Effector CD4-positive, alpha-beta T cell (primary cell): Measurements from ENCODE around the gene SPDYE6.
"Not testable (repeated sequence)": the region's sequence is repeated elsewhere in the genome, so short reads cannot be mapped to it uniquely, and the experiment has no call there.

Source experiments
- DNase-seq: peaks from one replicate; pipeline ENCODE4 v3.0.0-alpha.2; 2020

SPDYE6 gene

GRCh38 chr7:102363549-102364393 is 7.5 kb upstream of the SPDYE6 start:
- DNase-seq: peak; percentile 91

DNA sequence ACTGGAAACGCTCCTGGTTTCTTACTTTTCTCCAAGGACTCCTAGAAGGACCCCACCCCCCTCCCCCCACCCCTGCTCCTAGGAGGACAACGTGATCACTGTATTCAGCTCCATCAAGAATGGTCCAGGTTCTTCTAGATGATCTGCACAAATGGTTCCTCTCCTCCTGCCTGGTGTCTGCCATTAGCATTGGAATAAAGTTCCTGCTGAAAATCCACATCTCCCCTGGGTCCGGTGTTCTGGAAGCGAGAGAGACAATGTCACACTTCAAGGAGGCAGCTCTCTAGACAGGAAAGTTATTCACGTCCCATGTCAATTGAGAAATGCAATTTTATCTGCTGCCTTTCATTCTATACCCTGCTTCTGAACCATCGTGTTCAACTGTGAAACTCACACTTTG is 9.3 kb downstream of the SPDYE6 start:
- not testable (repeated sequence) for DNase-seq

DNA sequence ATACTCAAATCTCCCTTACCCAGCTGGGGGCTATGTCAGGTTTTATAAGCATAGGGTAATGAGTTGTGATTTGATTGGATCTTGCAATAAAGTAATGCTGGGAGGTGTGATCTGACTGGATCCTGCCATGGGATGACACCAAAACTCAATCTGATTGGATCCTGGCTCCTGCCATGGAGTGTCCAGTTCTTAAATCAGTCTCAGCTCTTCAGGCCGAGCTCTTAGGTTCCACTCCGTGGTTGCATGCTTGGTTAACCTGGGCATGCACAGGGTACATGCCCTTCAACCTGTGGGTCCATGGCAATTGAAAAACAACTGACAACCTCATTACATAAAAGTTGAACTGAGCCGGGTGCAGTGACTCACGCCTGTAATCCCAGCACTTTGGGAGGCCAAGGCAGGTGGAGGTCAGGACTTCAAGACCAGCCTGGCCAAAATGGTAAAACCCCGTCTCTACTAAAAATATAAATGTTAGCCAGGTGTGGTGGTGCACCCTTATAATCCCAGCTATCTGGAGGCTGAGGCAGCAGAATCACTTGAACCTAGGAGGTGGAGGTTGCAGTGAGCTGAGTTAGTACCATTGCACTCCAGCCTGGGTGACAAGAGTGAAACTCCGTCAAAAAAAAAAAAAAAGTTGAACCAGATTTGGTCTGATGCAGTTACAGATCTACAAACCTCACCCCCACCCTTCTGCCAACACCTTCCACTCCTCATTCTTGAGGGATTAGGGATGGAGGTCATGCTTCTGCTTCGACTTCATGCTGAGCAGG is 15.5 kb downstream of the SPDYE6 start:
- not testable (repeated sequence) for DNase-seq

DNA sequence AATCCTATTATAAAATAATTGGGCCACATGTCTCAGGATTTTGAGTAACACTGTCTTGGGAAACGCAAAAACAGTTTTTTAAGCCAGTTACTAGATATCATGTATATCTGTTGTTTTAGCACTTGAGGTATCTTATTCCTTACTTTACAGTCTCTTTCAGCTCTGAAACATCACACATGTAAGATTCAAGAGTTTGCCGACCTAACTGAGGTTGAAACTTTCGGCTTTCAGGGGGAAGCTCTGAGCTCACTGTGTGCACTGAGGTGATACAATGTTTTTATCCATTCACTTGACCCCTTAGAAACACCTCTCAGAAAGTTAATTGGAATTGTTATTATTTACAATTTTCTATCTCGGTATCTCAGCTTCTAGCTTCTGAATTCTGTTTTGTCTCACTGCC is 18.8 kb downstream of the SPDYE6 start:
- DNase-seq: not testable (repeated sequence)

- not testable (repeated sequence) for DNase-seq
These were observed 19.2 kb downstream of the SPDYE6 start for GRCh38 chr7:102337002-102337401.

- not testable (repeated sequence) for DNase-seq
These were observed 20.7 kb downstream of the SPDYE6 start for GRCh38 chr7:102335574-102335973.

- DNase-seq: not testable (repeated sequence)
These were observed 25.4 kb downstream of the SPDYE6 start for GRCh38 chr7:102330666-102331460.

- DNase-seq: not testable (repeated sequence)
These were observed 26.9 kb downstream of the SPDYE6 start for GRCh38 chr7:102329366-102329765.

GRCh38 chr7:102328863-102329262 is 27.4 kb downstream of the SPDYE6 start:
- not testable (repeated sequence) for DNase-seq

DNA sequence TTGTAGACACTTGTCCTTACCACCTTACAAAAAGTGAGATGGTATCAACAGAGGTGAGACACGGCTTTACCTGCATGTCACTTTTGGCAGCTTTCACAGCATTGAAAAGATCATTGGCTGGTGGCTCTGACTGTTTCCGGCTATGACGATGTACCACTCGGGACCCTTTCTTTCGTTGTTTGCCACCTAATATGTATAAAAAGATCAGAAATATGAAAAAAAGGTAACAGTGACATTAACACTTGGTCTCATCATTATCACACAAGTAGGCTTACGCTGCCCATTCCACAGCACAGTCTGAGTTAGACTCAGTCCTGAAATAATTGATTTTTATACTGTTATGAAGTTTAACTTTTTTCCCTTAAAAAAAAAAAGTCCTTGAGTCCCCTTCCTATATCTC is 29.1 kb downstream of the SPDYE6 start:
- DNase-seq: not testable (repeated sequence)

- DNase-seq: no peak
These were observed 29.9 kb downstream of the SPDYE6 start for GRCh38 chr7:102326157-102326889.

DNA sequence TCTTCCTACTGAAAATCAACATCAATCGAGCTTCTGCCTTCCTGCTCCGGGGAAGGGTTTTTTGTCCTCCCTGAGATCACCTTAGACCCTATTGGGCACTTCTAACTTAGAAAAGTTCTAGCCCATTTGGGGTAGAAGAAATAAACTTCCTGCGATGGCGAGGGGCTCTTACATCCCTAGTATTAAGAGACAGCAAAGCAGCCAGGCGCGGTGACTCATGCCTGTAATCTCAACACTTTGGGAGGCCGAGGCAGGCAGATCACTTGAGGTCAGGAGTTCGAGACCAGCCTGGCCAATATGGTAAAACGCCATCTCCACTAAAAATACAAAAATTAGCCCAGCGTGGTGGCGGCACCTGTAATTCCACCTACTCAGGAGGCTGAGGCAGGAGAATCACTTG is 31.1 kb downstream of the SPDYE6 start:
- not testable (repeated sequence) for DNase-seq

DNA sequence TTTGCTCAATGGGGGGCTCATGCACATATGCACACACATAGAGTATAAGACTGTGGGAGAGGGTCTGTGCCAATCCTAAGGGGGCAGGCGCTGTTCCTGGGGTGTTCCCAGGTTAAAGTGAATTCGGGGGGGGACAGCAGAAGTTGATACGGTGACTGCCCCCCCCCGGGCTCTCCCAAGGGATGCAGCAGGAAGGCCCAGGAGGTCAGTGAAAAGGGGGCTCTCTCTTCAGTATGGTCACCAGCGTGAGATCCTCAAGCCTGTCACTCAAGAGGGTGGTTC is 32.4 kb downstream of the SPDYE6 start:
- no peak for DNase-seq

DNA sequence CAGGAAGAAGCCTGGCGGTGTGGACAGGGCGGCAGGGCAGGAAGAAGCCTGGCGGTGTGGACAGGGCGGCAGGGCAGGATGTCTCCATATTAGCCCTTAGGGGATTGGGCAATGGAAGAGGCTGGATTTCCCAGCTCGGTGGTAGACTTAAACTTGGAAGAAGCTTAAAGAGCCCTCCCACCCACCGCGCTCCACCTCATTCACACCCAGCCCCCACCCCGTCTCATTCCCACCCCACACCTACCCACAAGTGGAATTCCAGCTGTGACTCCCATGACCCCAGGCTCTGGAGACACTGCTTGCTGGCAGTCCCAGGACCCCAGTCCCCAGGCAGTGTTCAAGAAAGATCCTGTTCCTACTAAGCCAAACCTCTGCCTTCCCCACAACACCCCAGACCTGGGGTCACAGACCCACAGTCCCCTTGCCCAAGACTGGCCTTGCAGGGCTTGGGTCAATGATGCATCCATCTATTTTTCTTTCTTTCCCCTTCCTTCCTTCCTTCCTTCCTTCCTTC is 34.0 kb downstream of the SPDYE6 start:
- no peak for DNase-seq

DNA sequence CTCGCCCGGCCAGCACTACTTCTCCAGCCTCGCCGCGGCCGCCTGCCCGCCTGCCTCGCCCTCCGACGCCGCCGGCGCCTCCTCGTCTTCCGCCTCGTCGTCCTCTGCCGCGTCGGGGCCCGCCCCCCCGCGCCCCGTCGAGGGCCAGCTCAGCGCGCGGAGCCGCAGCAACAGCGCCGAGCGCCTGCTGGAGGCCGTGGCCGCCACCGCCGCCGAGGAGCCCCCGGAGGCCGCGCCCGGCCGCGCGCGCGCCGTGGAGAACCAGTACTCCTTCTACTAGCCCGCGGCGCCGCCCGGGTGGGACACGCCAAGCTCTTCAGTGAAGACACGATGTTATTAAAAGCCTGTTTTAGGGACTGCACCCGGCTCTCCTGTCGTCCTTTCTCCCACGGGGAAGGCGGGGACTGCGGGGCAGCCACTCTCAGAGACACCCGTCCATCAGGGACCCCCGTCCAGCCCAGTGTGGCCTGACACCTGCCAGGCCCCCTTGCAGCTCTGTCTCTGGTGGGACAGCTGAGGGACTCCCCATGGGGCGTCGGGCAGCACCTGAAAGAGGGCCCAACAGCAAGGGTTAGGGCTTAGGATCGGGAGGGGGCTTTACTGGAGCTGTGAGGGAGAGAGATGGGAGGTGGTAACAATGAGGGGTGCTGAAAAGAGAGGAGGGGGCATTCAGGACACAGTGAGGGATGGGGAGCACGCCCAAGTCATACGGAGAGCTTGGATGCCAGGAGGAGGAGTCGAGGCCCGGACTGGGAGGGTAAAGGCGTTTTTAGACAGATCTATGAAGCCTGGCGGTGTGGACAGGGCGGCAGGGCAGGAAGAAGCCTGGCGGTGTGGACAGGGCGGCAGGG is 34.7 kb downstream of the SPDYE6 start:
- DNase-seq: no peak

DNA sequence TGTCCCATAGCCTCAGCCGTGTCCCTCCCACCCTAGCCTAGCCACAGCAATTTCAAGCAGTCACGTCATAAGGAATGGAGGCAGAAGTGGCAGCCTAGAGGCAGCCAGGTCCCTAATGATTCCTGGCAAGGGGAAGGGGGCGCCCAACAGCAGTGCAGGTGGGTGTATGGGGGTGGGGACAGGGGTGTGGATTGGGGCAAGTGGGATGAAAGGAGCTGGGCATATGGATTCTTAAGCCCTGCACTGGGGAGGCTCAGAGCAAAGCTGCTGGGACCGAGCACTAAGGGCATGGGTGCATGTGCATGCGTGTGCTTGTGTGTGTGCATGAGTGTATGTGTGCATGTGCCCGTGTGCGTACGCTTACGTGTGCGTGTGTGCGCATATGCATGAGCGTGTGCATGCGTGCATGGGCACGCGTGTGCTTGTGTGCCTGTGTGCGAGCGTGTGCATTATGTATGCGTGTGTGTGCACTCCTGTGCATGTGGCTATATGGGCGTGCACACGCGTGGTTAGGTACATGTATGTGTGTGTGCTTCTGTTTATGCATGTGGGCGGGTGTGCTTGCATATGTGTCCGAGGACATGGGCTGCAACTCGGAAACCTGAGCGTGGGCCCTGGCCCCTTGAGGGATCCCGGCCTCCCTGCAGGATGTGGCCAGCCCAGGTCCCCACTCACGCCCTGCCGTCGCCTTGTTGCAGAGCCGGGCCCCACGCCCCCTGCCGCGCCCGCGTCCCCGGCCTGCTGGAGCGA is 35.5 kb downstream of the SPDYE6 start:
- no peak for DNase-seq

DNA sequence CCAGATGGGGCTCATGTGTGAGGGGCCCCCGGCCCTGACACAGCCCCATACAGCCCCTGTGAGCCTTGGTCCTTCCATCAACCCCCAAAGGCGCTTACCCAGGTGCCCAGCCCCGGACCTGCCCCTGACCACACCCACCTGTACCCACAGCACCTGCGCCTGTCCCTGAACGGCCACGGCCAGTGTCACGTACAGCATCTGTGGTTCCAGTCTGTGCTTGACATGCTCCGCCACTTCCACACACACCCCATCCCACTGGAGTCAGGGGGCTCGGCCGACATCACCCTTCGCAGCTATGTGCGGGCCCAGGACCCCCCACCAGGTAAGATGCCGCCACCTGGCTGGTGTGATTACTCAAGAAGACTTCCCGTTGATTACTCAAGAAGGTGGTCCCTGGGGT is 36.1 kb downstream of the SPDYE6 start:
- DNase-seq: no peak

DNA sequence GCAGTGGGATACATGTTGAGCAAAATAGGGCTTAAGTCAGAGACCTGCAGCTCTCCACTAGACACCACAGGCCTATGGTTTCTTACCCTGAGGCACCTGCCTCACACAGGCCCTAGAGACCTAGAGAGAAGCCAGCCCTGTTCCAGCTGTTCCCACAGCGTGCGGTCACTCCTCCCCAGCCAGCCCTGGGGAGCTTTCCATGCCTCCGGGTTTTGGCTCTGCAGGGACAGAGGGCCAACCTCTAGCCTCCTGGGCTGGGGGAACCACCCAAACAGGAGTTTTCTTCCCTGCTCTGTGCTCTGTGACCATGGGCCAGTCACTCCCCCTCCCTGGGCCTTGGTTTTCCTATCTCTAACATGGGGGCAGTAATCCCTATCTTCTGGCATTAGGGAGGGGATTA is 36.6 kb downstream of the SPDYE6 start:
- DNase-seq: no peak

- DNase-seq: no peak
These were observed 37.7 kb downstream of the SPDYE6 start for GRCh38 chr7:102318482-102318971.
